ENCODE results near the gene RFFL.
"Not testable (repeated sequence)": the region's sequence is repeated elsewhere in the genome, so short reads cannot be mapped to it uniquely, and the experiment has no call there.

Gene RFFL

DNA sequence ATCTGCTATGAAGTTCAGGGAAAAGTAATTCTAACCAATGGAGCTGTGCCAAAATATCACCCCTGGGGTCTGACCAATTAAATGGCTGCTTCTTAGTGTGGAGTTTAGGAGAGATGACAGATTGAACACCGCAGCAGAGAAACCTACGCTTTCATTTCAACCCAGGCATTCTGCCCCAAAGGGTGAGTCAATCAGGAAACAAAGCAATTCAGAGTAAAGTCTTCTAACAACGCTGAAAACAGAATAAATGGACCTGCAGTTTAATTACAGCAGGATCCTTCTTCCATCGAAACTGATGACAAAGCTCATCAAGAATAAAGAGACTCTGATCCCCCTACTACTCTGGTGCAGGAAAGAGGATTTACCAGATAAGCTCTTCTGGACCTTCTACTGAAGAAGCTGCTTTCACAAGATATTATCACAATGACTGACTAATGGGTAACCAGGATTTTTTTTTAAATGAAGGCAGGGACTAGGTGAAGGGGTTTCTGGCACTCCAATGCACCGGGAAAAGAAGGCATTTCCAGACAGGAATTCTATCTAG, 16.7 kb downstream of the RFFL start:
- FAIRE-seq, result no peak

GRCh38 chr17:35046245-35046644, 17.3 kb downstream of the RFFL start:
- FAIRE-seq, result no peak

DNA sequence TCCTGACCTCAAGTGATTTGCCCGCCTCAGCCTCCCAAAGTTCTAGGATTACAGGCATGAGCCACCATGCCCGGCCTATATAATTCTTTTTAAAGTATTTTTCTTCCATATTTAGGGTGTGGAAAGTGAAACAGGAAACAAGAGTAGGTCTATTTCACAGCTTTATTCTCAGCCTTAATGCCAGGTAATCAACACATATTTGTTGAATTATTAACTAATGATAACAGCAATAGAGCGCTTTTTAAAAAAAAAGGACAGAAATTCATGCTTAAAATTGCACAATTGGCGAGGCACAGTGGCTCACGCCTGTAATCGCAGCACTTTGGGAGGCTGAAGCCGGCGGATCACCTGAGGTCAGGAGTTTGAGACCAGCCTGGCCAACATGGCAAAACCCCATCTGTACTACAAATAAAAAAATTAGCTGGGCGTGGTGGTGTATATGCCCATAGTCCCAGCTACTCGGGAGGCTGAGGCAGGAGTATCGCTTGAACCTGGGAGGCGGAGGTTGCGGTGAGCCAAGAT, 18.0 kb downstream of the RFFL start:
- not testable (repeated sequence) for FAIRE-seq

DNA sequence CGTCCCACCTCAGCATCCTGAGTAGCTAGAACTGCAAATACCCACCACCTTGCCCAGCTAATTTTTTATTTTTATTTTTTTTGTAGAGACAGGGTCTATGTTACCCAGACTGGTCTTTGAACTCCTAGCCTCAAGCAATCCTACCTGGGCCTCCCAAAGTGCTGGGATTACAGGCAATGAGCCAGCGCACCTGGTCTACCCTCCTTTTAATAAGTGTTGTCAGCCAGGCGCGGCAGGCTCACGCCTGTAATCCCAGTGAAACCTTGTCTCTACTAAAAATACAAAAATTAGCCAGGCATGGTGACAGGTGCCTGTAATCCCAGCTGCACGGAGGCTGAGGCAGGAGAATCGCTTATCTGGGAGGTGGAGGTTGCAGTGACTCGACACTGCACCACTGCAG, 19.3 kb downstream of the RFFL start:
- FAIRE-seq, result no peak

DNA sequence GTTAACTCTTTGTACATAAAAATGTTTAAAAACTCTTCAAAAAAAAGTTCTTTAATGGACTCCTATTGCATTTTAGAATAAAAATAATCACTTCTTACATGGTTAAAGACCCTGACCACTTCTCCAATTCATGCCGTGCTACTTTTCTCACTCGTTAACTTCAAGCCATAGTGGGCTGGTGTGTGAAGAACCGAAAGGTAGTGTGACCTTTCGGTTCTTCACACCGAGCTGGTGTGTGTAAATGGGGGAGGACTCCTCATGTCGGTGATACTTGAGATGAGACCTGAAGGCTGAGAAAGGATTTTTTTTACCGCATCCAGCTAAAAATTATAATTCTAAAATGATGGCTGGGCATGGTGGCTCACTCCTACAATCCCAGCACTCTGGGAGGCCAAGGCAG, 22.1 kb downstream of the RFFL start:
- no peak for FAIRE-seq

- no peak for FAIRE-seq
These were observed 25.1 kb downstream of the RFFL start for GRCh38 chr17:35038453-35038852.

- no peak for FAIRE-seq
These were observed 32.7 kb downstream of the RFFL start for GRCh38 chr17:35030780-35031179.

DNA sequence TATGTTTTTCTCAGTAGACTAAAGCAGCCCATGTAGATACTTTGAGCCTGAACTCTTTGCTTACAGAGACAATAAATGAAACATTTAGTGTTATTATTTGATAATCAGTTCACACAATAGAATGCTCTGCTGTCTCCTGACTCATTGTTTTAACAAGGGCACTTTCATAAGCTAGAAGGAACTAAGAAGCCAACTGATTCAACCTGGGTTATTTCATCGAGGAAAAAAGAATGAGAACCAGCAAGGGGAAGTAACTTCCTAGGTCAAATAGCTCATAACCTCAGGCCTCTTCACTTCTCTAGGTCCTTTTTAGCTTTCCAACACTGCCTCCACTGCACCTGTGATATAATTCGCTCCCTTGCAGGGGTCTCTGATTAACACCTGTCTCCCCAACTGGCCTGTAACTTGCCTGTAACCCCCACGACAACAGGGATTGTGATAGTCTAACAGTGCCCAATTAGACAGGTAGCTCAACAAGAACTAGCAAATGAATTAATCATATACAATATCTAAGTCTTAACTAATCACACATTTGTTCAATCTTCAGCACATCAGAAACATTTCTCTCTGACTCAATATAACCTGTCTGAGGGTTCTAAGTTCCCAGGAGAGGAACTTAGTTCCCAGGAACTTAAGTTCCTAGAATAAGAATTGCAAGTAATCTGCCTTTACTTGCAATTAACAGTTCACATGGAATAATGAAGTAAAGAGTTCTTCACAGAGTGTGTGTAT, 34.8 kb downstream of the RFFL start:
- FAIRE-seq, result no peak

GRCh38 chr17:35028097-35028496, 35.4 kb downstream of the RFFL start:
- not testable (repeated sequence) for FAIRE-seq

DNA sequence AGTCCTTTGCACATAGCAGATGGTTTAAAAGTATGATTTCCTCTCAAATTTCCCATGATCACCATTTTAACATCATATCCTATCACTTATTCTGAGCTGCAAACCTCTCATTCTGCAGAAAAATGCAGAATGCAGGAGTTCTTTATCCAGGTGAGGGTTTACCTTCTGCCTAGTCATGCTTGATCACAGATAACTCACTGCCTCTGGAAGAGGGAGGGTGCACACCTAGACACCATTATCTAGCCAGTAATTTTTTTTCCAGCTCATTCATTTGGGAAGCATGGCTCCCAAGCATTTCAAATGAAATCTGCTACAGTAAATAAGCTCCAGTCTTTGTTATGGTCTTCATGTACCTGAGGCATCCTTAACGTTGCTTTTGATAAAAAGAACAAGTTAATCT, 38.0 kb downstream of the RFFL start:
- FAIRE-seq, result no peak

DNA sequence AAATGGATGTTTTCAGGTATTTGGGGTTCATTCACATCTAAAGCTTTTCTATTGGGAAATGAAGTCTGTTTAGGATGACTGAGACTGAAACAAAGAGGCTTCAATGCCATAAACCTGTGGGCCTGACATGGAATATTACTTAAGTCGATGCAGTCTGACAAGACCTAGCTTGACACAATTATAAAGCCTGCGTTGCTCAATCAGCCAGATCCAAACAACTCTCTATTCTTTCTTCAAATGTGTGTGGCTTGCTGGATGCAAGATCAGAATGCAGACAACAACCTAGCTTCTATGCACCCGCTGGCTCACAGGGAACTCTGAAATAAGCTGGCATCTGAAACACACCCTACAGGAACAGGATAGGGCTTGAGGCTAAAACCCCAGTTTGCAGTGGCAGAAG, 40.0 kb downstream of the RFFL start:
- FAIRE-seq, result no peak

- FAIRE-seq, result no peak
These were observed 40.9 kb downstream of the RFFL start for GRCh38 chr17:35022536-35023063.

- FAIRE-seq, result no peak
These were observed 41.8 kb downstream of the RFFL start for GRCh38 chr17:35021520-35022380.

- FAIRE-seq, result no peak
These were observed 43.9 kb downstream of the RFFL start for GRCh38 chr17:35019386-35020179.

DNA sequence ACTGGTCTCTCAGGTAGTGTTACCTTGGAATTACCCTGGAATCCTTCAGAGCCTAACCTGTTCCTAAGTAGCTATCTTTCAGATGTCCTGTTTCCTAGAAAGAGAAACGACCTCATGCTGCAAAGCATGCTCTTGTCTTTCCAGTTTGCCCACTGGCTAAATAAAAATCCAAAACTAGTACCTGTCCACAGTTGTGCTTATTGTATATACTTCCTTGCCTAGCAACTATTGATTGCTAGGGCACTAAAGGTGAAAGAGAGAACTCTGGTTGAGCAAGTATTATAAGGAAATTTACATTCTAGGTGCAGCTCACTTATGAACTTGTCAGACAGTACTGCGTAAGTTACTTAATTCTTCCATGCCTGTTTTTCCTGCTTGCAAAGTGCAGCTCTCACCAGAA, 44.7 kb downstream of the RFFL start:
- FAIRE-seq, result no peak

DNA sequence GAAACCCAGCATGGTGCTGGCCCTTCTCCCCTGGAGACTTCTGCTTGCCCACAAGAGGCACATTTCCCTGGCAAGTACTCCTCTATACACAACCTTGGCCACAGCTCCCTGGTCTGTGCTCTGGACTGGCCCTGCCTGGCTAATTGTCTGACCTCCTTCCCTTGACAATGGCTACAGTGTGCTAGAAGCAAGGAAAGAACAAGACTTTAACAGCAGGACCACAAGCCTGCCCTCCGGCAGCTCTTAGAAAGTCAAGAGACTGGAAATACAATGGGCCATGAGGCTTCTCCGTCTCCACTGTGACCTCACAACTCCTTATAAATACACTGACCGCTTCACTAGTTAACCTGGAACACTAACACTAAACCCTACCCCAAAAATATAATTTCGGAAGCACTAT, 46.5 kb downstream of the RFFL start:
- FAIRE-seq, result no peak

DNA sequence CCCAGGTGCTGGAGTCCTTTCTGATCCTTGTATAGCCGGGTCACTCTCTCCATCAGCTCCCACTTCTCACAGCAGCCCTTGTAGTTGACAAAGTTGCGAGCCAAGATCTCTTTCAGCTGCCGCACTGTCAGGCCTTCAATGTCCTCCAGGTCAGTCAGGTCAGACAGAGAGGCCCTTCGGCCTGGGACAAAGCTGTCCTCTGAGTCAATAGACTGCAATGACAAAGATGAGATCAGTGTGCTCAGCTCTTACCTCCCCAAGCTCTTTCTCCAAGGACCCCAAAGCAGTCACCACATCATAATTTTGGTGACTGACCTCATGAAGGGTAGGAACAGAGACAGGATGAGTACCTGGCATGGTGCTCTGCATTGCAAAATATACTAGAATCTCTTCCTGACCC, 47.1 kb downstream of the RFFL start:
- no peak for FAIRE-seq

- no peak for FAIRE-seq
These were observed 51.8 kb downstream of the RFFL start for GRCh38 chr17:35011671-35012216.

DNA sequence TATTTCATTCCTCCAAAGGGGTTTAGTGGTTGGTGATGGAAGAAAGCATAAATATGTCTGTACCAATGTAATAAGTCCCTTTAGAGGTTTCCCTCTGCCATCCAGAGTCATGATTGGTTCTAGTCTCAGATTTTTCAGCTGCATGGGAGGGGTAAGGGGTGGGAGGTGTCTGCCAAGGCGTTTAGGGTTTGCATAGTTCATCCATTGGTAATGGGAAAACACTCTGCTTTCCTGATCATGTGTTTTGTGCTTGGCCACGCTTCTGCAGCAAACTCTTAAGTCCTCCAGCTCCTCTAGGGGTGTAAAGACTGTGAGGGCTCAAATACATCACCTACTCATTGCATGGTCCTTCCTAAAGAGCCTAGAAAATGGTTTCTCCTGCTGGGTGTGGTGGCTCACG, 53.4 kb downstream of the RFFL start:
- FAIRE-seq, result no peak

DNA sequence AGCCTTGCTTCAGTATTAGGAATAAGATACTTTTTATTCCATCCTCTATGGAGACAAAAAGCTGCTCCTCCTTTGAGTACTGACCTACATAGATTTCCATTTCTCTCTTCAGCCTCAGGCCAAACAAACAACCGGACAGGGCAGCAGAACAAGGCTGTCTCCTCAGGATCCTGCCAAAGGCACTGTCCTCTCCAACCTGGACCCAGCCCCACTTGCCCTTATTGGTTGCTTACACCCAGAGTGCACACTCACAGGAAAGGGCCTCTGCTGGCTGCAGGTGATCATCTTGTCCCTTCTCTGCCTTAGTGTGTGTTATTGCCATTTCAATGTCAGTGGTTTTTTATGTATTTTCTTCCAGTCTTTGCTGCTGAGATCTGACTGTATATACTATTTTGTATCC, 56.5 kb downstream of the RFFL start:
- no peak for FAIRE-seq

DNA sequence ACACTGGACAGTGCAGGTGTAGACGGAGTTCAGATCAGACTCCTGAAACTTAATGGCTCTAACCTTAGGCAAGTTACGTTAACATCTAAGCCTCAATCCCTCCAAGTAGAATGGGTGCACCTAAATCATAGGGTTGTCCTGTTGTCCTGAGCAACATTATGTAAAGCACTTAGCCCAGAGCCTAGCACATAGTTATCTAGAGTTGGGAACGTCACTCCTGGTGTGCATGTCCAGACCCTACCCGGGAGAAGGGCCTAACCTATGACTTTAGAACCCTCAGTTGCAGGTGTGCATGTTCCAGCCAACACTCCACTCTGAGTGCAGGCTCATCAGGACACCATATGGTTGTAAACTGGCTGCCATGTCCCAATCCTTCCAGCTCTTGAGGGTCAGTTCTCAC, 57.2 kb downstream of the RFFL start:
- FAIRE-seq, result no peak

- FAIRE-seq, result no peak
These were observed 59.7 kb downstream of the RFFL start for GRCh38 chr17:35003778-35004177.

All from G401.6 (cell line).